ENCODE results near the gene SFT2D3. TPM values are rescaled to one million over a fixed set of nuclear protein-coding genes. Genes with fewer than 3 reads are reported as not detected.

The SFT2D3 gene
- total RNA-seq, 5 donors from 2014 or later (not counting 1 experiment from before 2014, with no cell fraction given) = 6.1 to 13.9 (median 12.4) TPM

Other genes starting within 250 kb of the SFT2D3 start
- gene IWS1, start 175.0 kb upstream of the SFT2D3 start, total RNA-seq = 10 to 100 TPM; 20.8 to 47.1 (median 42.6) TPM
- under 1 TPM in 4 of 5 donors, not detected in 1; 0.13 to 0.96 (median 0.28) TPM for gene MYO7B, start 165.8 kb upstream of the SFT2D3 start, total RNA-seq
- gene GPR17, start 55.3 kb upstream of the SFT2D3 start, total RNA-seq = not detected
- gene LIMS2, start 26.0 kb upstream of the SFT2D3 start, total RNA-seq = 10 to 100 TPM in 3 of 5 donors, 1 to 10 TPM in 2; 8.4 to 14.8 (median 10.3) TPM
- 10 to 100 TPM; 54.5 to 79.8 (median 76.2) TPM for gene WDR33, start 109.7 kb downstream of the SFT2D3 start, total RNA-seq
- 10 to 100 TPM; 22.3 to 28.9 (median 27.4) TPM for gene POLR2D, start 156.7 kb downstream of the SFT2D3 start, total RNA-seq
- gene AMMECR1L, start 184.5 kb downstream of the SFT2D3 start, total RNA-seq = 10 to 100 TPM; 10.2 to 18.1 (median 15.0) TPM

All from T-cell (primary cell).